MM.1S (cell line): Measurements from ENCODE around the gene RABEP1.

ENCODE experiments used
- DNase-seq: peaks from one replicate; pipeline ENCODE4 v3.0.0-alpha.2; 2015
- H2AFZ ChIP-seq: fragments of 300-600 bp; sonication (generic); 2 replicates; pipeline ENCODE4 v1.6.0; 2016; ENCODE audit warnings: antibody characterized with exemption, low read length
- H3F3A ChIP-seq: fragments of 300-600 bp; sonication (generic); 2 replicates; pipeline ENCODE4 v1.6.1; 2016; ENCODE audit warnings: mild to moderate bottlenecking, antibody characterized with exemption, low read length, moderate library complexity, mixed read lengths; ENCODE audit not compliant: insufficient read depth
- H3K27ac ChIP-seq: fragments of 300-600 bp; sonication (generic); 2 replicates; pipeline ENCODE4 v1.5.1; 2016; ENCODE audit warnings: mild to moderate bottlenecking, low read length
- H3K27me3 ChIP-seq: fragments of 300-600 bp; sonication (generic); replicated peaks from 2 replicates; pipeline ENCODE4 v1.6.0; 2016; ENCODE audit warnings: low read length; ENCODE audit not compliant: insufficient read depth
- H3K36me3 ChIP-seq: fragments of 300-600 bp; sonication (generic); replicated peaks from 2 replicates; pipeline ENCODE4 v1.6.1; 2016; ENCODE audit warnings: mild to moderate bottlenecking, low read length, mixed read lengths; ENCODE audit not compliant: insufficient read depth
- H3K4me1 ChIP-seq: fragments of 300-600 bp; sonication (generic); 2 replicates; pipeline ENCODE4 v1.6.1; 2016; ENCODE audit warnings: low read length, mixed read lengths
- H3K4me2 ChIP-seq: fragments of 300-600 bp; sonication (generic); 2 replicates; pipeline ENCODE4 v1.6.0; 2016; ENCODE audit warnings: low read depth, low read length
- H3K4me3 ChIP-seq: fragments of 300-600 bp; sonication (generic); 2 replicates; pipeline ENCODE4 v1.5.1; 2016; ENCODE audit warnings: low read length, mixed read lengths
- H3K79me2 ChIP-seq: fragments of 300-600 bp; sonication (generic); 2 replicates; pipeline ENCODE4 v1.6.1; 2016; ENCODE audit warnings: mixed run types, low read length, mixed read lengths
- H3K9ac ChIP-seq: fragments of 300-600 bp; sonication (generic); 2 replicates; pipeline ENCODE4 v1.6.1; 2016; ENCODE audit warnings: low read length, mixed read lengths
- H3K9me2 ChIP-seq: fragments of 300-600 bp; sonication (generic); replicated peaks from 2 replicates; pipeline ENCODE4 v1.6.1; 2016; ENCODE audit warnings: mild to moderate bottlenecking, low read length, mixed read lengths; ENCODE audit not compliant: insufficient read depth
- H3K9me3 ChIP-seq: fragments of 300-600 bp; sonication (generic); replicated peaks from 2 replicates; pipeline ENCODE4 v1.6.1; 2016; ENCODE audit warnings: mild to moderate bottlenecking, low read length, mixed read lengths; ENCODE audit not compliant: insufficient read depth
- H4K20me1 ChIP-seq: fragments of 300-600 bp; sonication (generic); 2 replicates; pipeline ENCODE4 v1.6.1; 2016; ENCODE audit warnings: mild to moderate bottlenecking, low read length, moderate library complexity, mixed read lengths; ENCODE audit not compliant: insufficient read depth
- CTCF ChIP-seq: fragments of 300-600 bp; sonication (generic); IDR thresholded peaks from 2 replicates; pipeline ENCODE4 v1.5.1; 2016; ENCODE audit warnings: antibody characterized with exemption, low read length, mixed read lengths
- EZH2 ChIP-seq: fragments of 300-600 bp; sonication (generic); optimal IDR thresholded peaks from 2 replicates; pipeline ENCODE3; 2017; ENCODE audit warnings: low read depth, mild to moderate bottlenecking, antibody characterized with exemption, low read length, mixed read lengths
- EZH2phosphoT487 ChIP-seq: fragments of 300-600 bp; sonication (generic); IDR thresholded peaks from 2 replicates; pipeline ENCODE4 v1.6.1; 2018; ENCODE audit warnings: antibody characterized with exemption, low read length

The RABEP1 gene

GRCh38 chr17:5354886-5355415 is 72.9 kb downstream of the RABEP1 start:
- Histone ChIP-seq H3K27me3 (no peaks in the 10 kb centered on the region), H3K9me2 (no peaks in the 10 kb centered on the region), H3K27ac (no peak overlapping the region), H3K4me2 (no peak overlapping the region), H3K9me3 (no peaks in the 10 kb centered on the region), H3K79me2 (no peaks in the 10 kb centered on the region), H3K4me3 (no peak overlapping the region), H4K20me1 (no peaks in the 10 kb centered on the region), H3F3A (no peaks in the 10 kb centered on the region), H3K9ac (no peak overlapping the region), H2AFZ (no peak overlapping the region), H3K36me3 (no peaks in the 10 kb centered on the region; the same call in 1 of the 2 replicates), H3K4me1 (no peaks in the 10 kb centered on the region)
- no peak for TF ChIP-seq CTCF
- no peak for TF ChIP-seq EZH2phosphoT487
- TF ChIP-seq EZH2: no peak
- DNase-seq: no peak

- H2AFZ ChIP-seq: no peak overlapping the region
- no peaks in the 10 kb centered on the region; the same call in 1 of the 2 replicates for H3K36me3 ChIP-seq
- H3K9ac ChIP-seq: no peak overlapping the region
- H3K27ac ChIP-seq: no peak overlapping the region
- no peaks in the 10 kb centered on the region for H3F3A ChIP-seq
- no peak overlapping the region for H3K4me2 ChIP-seq
- TF ChIP-seq CTCF: no peak
- no peak for TF ChIP-seq EZH2
- no peak for TF ChIP-seq EZH2phosphoT487
- H3K4me1 ChIP-seq: no peaks in the 10 kb centered on the region
- no peaks in the 10 kb centered on the region for H3K9me3 ChIP-seq
- H3K27me3 ChIP-seq: no peaks in the 10 kb centered on the region
- H3K4me3 ChIP-seq: no peak overlapping the region
- DNase-seq: no peak
- no peaks in the 10 kb centered on the region for H3K79me2 ChIP-seq
- H3K9me2 ChIP-seq: no peaks in the 10 kb centered on the region
- H4K20me1 ChIP-seq: no peaks in the 10 kb centered on the region
Measured at GRCh38 chr17:5355421-5356129, 73.5 kb downstream of the RABEP1 start.

GRCh38 chr17:5361426-5361825 is 79.3 kb downstream of the RABEP1 start:
- Histone ChIP-seq H3K4me3 (no peak overlapping the region), H3K79me2 (no peaks in the 10 kb centered on the region), H3K4me1 (no peaks in the 10 kb centered on the region), H4K20me1 (no peaks in the 10 kb centered on the region), H3K9me2 (no peaks in the 10 kb centered on the region), H3K27ac (no peak overlapping the region), H3K9me3 (no peaks in the 10 kb centered on the region), H3K4me2 (no peak overlapping the region), H3F3A (no peaks in the 10 kb centered on the region), H3K36me3 (peaks cover 5% of the 10 kb centered on the region; the same call in 1 of the 2 replicates), H2AFZ (no peak overlapping the region), H3K27me3 (no peaks in the 10 kb centered on the region), H3K9ac (no peak overlapping the region)
- TF ChIP-seq CTCF: no peak
- no peak for TF ChIP-seq EZH2phosphoT487
- TF ChIP-seq EZH2: no peak
- no peak for DNase-seq
